NCI-H1930 (cell line): ENCODE data around the gene SLC26A3.

Experiments used
- DNase-seq, 2 experiments: peaks; one replicate each; lab custom pipeline; 2025; lab: John Stamatoyannopoulos, UW

SLC26A3 gene

DNA sequence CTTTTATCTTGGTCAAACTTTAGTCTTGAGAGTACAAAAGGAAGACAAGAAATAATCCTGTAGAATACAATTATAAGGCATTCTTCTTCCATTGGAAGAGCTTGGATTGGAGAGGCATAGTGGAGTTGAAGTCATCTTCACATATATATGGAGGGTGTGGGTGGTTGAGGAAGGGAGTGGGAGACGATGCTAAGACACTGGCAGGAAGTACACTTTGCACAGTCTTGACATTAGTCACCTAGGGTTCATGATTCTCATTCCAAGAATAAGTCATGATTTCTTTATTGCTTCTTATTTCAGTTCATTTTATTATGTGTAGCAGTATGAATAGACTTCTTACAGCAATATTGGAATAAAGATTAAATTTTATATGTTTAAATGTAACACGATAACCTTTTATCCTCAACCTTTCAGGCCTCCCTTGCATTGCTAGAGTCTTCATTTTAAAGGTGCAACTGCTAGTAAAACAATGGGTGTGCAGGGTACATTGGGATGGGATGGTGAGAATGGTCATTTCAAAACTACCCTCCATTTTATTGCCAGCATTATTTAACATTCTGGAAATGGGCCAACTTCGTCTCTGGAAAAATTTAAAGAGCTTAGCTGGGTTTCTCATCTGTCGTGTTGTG, 12.3 kb upstream of the SLC26A3 start:
- no peak for DNase-seq

DNA sequence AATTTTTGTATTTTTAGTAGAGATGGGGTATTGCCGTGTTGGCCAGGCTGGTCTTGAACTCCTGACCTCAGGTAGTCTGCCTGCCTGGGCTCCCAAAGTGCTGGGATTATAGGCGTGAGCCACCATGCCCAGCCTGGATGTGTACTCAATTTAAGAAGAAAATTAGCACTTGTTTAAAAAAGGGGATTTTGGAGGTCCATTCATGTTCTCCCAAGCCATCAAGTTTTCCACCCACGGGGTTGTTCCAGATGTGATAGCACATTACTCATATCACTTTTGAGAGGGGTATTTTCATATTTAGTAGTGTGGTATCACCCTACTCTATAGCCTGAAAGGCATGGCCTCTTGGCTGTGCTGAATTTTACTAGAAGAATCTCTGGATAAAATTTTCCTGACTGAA, 10.5 kb upstream of the SLC26A3 start:
- no peak for DNase-seq

GRCh38 chr7:107811934-107812333, 8.9 kb upstream of the SLC26A3 start:
- no peak for DNase-seq

GRCh38 chr7:107810626-107811025, 7.6 kb upstream of the SLC26A3 start:
- DNase-seq: no peak

GRCh38 chr7:107809179-107809578, 6.2 kb upstream of the SLC26A3 start:
- DNase-seq: no peak

GRCh38 chr7:107799647-107800264, 3.3 kb downstream of the SLC26A3 start:
- no peak for DNase-seq

DNA sequence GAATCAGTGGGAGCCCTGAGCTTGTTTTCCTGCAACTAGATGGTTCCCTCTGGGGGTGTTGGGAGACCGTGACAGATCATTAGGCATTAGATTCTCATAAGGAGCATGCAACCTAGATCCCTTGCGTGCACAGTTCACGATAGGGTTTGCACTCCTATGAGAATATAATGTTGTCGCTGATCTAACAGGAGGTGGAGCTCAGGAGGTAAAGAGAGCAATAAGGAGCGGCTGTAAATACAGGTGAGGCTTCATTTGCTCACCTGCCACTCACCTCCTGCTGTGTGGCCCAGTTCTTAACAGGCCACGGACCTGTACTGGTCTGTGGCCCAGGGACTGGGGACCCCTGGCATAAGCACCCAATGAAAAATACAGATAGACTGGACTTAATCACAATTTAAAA, 10.7 kb downstream of the SLC26A3 start:
- DNase-seq: no peak

- DNase-seq: no peak
Measured at GRCh38 chr7:107789647-107790046, 13.4 kb downstream of the SLC26A3 start.

- no peak for DNase-seq
Measured at GRCh38 chr7:107788662-107789061, 14.4 kb downstream of the SLC26A3 start.

DNA sequence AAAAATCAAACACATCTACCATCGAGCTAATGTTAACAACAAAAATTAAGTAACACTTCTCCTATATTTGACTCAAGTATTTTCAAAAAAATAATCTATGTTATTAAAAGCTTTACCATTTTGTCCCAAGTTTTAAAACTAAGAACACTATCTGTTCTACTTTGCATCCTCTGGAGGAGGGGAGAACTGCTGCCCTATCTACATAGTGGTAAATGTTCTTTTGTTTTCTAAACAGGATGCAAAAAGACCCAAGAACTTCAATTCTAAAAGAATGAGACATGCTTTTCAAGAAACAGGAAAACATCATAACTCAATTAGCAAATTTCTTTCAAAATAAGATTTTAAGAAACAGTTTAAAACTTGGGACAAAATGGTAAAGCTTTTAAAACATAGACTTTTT, 14.8 kb downstream of the SLC26A3 start:
- no peak for DNase-seq

DNA sequence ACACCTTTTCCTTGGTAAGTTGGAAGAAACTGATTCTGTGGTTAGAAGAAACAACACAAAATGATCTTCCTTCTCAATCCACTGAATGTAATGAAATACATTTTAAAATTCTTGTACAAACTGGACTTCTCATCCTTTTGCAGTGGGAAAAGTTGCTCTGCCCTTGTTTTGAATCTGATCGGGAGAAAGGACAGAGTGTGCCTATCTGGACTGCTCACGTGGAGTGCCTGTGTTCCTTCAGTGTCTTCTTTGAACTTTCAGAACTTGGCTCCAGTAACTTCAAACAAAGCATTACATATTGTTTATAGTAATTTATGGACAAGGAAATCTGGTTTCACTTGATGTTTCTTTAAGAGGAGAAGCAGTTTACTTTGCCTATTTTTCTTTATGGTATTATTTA, 17.1 kb downstream of the SLC26A3 start:
- DNase-seq: no peak

- DNase-seq: no peak
Measured at GRCh38 chr7:107785170-107785569, 17.9 kb downstream of the SLC26A3 start.

GRCh38 chr7:107783648-107784047, 19.4 kb downstream of the SLC26A3 start:
- no peak for DNase-seq

DNA sequence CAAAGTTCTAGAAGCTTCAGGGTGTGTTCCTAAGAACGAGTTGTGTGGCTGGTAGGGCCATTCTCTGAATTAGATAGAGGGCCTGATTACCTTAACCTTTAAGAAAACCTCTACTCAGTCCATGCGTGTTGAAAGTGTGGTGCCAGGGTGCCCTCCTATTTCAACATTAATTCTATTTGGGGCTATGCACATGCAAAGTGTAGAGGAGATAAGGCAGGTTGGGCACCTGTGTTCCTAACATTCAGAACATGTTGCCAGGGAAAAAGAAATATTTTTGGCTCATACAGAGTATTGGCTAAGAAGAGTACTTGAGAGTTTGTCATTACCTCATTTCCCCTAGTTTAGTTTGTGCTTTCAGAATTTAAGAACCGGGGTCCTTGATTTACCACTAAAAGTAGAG, 20.6 kb downstream of the SLC26A3 start:
- DNase-seq: no peak

GRCh38 chr7:107779647-107780099, 23.4 kb downstream of the SLC26A3 start:
- no peak for DNase-seq

- no peak for DNase-seq
Measured at GRCh38 chr7:107778283-107778682, 24.7 kb downstream of the SLC26A3 start.

DNA sequence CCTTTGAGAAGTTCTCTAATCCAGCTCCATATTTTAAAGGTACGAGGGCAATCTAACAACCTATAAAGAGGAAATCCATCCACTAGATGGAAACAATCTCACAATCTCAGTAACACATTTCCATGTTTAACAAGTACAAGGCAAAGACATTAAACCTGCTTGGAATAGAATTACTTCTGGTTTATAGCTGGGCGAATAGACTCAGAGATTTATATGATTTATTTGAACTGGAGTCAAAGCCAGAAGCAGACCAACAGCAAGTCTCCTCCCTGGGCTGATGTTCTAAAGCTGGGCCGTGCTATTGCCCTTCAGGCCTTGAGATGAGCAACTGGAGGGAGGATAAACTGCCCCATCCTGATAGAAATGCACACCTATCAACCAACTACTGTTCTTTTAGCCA, 25.3 kb downstream of the SLC26A3 start:
- no peak for DNase-seq

DNA sequence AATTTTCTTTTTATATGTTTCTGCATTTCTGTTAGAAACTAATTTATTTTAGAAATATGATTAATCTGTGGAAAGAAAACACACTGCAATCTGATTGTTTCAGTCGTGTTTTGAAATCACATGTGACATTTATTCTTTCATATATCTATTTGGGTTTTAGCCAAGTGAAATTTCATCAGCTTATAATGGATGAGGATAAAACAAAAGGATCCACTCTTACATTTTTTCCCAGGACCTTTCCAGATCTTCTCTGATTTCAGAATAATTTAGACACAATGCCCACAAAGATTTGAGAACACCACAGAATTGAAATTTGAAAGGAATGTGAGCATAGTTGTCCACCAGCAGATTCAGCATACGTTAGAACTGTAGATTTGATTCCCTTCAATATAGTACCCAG, 30.0 kb downstream of the SLC26A3 start:
- DNase-seq: no peak

DNA sequence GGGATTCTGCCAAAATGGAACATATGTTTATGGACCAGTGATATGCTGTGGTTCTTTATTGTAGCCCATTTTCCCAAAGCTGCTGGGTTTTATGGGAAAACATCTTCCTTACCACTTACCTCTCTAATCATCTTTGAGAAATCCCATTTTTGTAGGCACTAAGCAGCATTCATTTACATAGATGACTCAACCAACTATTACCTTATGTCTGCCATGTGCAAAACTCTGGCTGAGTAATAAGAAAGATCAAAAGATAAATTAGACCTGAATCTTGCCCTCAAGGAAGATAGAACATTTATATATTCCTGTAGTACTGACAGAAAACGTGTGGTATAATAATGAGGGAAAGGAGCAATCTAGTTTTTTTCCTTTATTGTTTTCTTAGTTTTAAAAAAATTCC, 34.8 kb downstream of the SLC26A3 start:
- no peak for DNase-seq

DNA sequence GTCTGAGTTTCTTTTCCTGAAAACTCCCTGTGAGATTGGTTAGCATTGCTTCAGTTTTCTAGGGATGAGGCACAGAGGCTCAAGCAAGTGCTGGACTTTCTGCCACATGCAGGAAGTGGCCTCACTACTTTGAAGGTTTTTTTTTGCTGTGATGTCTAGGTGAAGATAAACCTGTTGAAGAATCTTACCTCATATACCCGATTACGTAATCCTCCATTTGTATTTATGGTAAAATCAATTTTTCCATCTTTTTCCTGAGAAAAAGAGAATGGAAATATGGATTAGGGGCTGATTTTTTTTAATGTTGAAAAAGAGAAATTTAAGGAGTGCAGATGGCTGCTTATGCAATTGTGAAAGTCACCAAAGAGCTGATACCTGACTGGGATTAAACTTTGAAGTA, 35.6 kb downstream of the SLC26A3 start:
- no peak for DNase-seq

- DNase-seq: no peak
Measured at GRCh38 chr7:107758667-107759066, 44.4 kb downstream of the SLC26A3 start.

GRCh38 chr7:107754642-107755041, 48.4 kb downstream of the SLC26A3 start:
- no peak for DNase-seq

DNA sequence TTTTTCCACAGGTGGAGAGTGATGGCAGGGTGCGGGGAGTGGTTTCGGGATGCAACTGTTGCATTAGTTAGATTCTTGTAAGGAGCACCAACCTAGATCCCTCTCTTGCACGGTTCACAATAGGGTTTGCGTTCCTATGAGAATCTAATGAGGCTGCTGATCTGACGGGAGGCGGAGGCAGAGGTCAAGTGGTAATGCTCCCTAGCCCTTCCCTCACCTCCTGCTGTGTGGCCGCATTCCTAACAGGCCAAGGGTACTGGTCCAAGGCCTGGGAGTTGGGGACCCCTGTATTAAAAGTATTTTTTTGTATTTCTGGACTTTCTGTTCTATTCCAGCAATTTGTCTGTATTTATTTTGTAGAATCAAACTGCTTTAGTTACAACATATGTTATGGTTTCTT, 51.9 kb downstream of the SLC26A3 start:
- no peak for DNase-seq

DNA sequence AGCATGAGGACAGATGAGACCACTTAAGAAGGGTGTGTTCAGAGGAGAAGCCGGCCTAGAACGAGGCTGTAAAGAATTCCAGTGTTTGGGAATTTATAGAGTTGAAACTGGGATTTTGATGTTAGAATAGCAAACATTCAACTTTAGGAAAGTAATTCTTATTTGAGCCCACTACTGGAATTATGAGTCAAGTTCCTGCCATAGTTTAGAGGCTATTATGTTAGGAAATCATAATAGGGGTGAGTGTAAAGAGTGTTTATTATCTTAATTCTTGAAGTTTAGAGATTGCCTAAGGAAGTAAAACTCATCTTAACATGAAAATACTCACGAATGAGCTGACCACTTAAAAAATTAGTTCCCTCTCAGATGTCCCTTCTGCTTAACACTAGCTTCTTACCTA, 57.0 kb downstream of the SLC26A3 start:
- no peak for DNase-seq
